Ammon's horn (tissue), 1 donor: ENCODE measurements around the gene ROR2.

ENCODE experiments used
- DNase-seq: peaks from one replicate; pipeline ENCODE4 v3.0.0-alpha.2; 2016; ENCODE audit warnings: low spot score

The ROR2 gene

DNA sequence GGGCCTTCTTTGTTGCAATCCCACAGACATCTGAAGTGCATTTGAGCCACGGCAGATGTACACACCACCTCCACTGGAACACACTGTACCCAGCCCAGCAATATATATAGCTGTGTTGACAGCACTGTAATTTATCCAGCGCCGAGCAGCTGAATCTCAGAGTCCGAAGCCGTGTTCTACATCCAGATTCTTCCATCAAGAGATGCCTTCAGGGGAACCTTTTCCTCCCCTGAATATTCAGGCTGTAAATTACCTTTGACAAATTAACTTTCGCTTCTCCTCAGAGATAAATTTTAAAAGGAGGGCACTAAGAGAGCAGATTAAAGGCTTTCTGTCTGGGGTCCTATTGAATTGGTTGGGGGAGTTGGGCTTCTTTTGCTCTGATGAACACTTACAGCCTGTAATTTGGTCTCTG, 76.4 kb downstream of the ROR2 start:
- no peak for DNase-seq

DNA sequence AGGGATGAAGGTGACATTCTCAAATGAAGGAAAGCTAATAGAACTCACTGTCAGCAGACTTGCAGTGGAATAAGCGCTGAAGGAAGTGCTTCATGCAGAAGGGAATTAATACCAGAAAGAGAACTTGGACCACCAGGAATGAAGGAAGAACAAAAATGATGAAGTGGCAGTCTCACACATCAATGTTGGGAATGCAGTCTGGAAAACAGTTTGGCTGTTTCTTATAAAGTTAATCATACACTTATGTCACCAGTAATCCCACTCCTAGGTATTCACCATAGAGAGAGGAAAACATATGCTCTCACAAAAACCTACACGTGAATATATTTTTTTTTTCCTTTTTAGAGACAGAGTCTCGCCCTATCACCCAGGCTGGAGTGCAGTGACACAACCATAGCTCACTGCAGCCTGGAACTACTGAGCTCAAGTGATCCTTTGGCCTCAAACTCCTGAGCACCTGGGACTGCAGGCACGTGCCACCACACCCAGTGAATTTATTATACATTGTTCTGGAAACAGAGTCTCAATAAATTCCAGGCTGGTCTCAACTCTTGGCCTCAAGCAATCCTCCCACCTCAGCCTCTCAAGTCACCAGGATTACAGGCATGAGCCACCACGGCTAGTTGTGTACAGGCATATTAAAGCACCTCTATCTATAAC, 81.2 kb downstream of the ROR2 start:
- no peak for DNase-seq

DNA sequence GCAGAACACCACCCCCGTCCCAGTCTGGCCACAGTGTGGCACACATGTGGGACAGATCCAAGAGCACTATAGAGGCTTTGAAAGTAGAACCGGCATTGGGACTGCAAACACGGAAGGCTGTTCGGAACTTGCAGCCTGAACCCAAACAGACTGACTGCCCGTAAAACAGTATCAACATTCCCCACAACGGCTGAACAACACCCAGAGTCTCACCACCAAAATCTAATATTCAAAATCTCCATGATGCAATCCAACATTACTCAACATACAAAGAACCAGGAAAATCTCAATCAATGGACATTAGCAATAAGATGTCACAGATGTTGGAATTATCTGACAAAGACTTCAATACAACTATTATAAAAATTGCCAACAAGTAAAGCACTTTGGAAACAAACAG, 82.3 kb downstream of the ROR2 start:
- no peak for DNase-seq

DNA sequence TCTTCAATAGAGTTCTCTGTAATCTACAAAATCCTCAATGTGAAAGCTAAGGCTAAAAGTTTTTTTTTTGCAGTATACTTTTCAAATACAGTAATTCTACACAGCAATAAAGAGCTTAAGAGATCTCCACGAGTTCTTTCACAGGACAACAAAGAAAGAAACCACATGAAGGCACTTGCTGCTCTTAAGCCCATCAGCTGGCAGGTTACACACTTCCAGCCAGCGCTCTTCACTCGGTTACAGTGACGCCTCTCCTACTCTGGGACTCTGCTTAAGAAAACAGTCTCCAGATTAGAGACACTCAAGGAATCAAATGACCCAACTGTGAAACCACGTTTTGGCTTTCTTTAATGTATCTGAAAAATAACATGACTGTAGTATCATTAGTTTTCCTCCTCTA, 85.0 kb downstream of the ROR2 start:
- no peak for DNase-seq

DNA sequence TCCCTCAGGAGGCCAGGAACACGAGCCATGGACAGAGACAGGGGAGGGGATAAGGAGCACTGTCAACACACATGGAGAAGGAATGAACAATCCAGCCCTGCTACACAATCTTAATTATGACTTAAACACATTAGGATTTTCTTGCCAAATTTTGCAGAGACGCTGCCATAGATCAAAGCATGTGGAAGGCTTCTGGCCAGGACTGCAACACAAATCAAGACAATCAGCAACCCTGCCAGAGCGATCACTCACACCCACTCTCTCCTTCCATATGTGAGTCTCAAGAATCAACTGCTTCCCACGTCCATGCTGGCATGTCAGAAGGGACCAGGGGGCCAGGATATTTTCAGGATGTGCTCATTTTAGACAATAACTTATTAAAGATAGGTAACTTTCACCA, 85.6 kb downstream of the ROR2 start:
- DNase-seq = no peak

DNA sequence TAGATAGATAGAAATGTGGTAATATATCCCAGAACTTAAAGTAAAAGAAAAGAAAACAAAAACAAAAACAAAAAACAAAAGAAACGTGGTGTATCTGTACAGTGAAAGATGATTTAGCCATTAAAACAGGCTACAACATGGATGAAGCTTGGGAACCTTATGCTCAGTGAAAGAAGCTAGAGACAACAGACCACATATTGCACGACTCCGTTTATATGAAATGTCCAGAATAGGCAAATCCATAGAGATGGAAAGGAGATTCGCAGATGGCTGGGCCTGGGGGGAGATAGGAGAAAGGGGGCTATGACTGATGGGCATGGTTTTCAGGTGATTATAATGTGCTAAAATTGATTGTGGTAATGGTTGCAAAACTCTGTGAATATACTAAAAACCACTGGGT, 86.6 kb downstream of the ROR2 start:
- no peak for DNase-seq

DNA sequence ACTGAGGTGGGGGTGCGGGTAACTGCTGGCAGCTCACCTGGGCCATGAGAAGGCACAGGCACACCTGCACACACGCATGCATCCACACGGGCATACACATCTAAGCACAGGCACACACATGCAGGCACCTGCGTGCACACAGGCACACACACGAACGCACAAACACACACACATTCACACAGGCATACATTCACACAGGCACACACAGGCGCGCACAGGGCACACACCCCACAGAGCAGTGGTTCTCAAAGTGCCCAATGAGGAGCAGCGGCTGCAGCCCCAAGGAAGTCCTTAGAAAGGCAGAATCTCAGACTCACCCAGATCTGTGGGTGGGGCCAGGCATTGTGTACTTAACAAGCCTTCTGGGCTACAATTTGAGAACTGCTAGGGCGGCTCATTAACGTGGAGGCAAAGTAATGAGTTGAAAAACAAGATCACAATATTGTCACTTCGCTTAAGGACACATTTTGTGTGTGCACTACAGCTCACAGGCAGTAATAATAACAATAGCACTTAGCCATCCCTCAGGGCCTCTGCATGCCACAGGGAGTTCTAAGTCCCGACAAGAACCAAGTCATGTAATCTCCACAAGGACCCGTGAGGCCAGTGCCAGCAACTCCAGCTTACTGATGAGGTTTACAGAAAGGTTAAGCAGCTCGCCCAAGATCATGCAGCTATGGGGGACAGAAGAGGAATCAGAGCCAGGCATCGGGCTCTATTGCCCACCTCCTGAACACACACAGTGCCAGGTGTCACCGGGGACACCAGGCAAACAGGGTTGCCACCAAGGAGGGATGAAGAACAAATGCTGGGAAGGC, 91.6 kb downstream of the ROR2 start:
- DNase-seq = no peak

DNA sequence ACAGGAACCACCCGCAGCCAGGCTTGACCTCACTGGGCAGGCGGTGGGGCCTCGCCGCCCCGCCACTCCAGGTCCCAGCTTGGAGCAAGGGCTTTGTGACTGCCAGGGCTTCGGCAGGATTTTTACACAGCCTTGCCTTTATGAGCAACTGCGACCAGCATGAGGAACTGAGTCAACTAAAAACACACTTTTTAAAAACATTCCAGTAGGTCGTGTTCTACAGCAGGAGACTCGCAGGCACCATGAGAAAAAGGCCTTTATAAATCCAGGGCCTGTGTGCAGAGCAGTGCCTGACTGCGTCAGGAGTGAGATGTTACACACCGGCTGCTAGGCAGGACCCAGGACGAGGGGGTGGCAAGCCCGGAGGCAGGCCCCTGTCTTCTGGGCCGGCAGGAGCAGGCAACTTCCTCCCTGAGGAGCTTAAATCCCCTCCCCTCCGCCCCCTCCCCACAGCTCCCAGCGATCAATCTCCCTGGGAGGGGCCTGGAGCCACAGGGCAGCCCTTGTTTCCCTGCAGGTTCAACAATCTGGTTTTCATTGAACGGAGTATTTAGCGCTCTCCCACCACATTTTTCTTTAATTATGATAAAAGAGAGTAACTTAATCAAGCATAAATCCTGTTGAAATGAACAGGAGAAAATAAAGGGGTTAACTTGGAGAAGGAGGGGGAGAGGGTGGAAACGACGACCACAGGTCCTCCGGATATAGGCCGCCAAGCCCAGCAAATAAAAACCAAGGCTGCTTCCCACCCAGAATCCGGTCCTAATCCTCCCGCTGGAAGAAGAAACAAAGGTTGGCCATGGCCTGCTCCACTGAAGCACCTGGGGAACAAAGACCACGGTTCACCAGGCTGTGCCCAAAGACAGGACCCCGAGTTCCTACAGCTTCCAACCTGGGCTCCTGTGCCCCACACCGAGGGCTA, 92.5 kb downstream of the ROR2 start:
- DNase-seq = no peak

DNA sequence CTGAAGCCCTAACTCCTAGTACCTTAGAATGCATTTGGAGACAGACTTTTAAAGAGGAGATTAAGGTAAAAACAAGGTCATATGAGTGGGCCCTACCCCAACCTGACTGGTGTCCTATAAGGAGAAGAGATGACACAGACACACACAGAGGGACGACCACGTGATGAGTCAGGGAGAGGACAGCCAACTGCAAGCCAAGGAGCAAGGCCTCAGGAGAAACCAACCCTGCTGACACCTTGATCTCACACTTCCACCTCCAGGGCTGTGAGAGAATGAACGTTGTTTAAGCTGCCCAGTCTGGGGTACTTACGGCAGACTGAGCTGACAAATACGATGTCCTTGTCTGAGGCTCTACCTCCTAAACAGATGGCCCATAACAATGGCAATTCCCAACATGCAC, 93.6 kb downstream of the ROR2 start:
- no peak for DNase-seq

DNA sequence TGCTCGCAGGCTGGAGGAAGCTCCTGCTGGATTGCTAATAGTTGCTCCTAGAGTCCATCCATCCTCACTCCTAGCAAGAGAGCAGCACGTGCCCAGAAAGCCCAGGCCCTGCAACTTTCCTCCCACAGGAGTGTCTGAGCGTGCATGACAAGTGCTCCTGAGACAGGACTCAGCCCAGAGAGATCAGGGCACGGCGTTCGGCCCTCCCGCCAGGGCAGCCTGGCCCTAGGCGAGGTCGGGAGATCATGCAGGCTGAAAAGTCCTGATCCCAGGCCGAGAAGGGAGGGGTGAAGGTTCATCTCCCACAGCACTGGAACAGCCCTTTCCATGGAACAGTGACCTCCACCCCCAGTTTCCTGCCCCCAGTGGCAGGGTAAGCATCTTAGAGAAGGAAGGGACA, 94.8 kb downstream of the ROR2 start:
- no peak for DNase-seq

DNA sequence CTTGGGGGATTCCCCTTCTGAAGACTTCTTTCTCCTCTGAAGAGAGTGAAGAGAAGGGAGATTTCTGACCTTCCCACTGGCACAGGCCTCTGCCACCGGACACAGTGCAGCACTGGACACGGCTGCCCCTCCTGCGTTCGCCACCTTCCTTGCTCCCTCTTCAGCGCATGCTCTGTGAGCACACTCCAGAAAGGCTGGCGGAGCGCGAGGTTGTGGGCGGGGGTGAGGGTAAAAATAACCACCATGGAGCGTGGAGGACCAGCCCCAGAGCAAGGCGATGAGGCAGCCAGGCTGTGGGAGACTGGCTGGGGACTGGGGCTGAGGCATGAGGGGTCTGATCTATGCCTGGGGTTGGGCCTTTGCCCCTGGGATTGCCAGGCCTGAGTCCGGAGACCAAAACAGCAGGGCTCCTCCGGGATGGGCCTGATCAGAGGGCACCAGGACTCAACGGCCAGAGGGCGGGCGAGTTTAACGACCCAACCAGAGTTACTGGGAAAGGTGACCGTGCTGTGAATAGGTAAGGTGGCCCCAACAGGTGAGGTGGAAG, 97.2 kb downstream of the ROR2 start:
- DNase-seq = no peak

DNA sequence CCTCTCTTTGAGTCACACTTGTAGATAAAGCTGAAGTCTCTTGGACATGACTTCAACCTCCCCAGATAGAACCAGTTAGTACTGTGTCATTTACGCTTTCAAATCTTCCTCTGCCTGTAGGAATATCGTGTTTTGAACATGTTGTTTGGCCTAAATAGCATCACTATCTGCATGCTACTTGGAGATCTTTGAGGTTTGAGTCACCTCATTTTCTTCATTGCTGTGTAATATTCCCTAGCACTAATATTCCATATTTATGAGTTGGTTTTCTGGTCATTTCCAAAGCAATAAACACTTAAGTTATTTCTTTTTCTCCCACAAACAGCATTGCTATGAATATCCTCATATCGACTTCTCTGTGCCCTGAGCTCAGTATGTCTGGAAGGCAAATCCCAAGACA, 100.3 kb downstream of the ROR2 start:
- no peak for DNase-seq

DNA sequence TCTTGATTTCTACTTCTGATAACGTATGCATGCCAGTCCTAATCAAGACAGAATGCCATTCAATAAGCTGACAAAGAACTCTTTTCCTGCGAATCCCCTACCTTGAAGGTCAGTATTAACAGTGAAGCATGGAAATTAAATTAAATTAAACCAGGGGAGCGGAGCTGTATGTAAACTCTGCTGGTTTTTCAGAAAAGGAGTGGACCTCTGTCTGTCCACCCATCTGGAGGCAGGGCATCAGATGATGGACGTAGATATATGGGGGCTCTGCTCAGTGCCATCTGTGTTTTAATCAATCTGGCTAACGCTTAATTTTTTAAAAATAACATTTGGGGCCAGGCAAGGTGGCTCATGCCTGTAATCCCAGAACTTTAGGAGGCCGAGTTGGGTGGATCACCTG, 101.9 kb downstream of the ROR2 start:
- no peak for DNase-seq

DNA sequence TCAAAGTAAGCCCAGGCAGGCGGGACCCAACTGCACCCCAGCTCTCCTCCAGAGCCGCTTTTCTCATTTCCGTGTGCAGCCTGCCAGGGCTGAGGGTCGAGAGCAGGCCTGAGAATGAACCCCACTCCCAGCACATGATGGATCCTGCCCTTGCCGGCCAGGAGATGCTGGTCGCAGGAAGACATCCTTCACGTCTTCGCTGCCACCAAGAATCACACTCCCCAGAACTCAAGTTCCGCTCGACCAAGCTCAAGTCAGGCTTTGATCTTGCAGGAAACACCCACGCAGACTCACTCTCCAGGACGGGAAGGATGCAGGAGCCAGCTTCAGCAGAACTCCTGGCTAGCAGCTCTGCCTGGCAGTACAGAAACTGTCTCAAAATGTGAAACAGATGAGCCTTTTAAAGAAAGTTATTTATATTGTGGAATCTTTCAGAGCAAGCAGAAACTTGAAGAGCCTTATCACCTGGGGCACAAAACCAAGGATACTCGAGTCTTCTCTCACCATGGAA, 102.4 kb downstream of the ROR2 start:
- DNase-seq = no peak

DNA sequence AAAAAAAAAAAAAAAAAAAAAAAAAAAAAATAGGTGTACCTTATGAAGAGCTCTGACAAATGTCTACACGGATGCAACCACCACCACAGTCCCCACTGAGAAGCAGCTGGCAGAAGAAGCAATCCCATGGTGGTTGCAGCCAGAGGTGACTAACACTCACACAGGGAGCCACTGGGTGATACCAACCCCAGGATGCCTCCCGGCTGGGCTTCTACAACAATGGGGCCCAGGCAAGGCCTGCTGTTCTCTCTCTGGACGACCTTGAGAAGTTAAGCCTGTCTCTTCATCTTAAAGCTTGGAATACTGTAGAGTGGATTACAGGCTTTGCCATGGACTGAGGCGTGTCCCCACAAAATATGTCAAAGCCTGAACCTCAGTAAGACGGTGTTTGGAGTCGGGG, 104.1 kb downstream of the ROR2 start:
- DNase-seq = no peak

DNA sequence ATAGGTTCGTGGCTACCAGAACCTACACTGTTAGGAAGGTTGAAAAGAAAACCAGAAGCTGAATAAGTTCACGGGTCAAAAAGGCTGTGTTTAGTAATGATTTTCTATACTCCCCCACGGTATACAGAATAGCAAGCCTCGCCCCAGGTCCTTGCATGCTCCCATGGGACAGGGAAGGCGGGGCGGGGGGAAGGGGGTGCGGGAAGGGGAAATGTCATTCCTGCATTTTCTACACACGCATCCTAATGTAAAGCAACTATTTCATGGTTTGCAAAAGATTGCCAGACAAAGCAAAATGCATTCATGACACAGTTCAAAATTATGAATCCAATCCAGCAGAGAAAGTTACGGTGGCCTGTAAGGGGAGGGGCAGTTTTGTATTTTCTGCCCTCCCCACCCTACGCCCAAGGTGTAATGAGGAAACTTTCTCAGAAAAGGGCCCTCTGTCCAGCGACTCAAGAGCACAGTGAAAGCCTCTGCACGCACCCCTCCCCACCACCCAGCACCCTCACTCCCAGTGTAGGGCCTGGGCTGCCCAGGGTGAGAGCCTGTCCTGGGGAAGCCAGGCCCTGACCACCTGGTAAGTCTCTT, 105.2 kb downstream of the ROR2 start:
- DNase-seq = no peak

DNA sequence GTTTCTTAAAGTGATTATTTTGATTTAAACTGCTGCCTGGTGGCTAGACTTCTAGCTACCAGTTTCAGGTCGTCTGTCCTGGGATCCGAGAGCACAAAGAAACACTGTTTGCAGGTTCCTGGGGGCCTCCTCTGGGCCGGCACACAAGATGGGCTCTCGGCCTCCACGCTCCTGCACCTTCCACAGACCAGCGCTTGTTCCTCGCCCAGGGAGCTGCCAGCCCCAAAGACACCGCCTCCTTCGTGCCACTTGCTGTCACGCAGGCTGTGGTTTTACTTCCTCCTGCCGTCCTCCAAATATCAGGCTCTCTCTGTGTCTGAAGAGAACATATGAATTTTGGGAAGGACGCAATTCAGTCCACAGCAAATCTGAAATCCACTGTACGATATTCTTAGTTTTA, 105.8 kb downstream of the ROR2 start:
- DNase-seq = peak; percentile 74

DNA sequence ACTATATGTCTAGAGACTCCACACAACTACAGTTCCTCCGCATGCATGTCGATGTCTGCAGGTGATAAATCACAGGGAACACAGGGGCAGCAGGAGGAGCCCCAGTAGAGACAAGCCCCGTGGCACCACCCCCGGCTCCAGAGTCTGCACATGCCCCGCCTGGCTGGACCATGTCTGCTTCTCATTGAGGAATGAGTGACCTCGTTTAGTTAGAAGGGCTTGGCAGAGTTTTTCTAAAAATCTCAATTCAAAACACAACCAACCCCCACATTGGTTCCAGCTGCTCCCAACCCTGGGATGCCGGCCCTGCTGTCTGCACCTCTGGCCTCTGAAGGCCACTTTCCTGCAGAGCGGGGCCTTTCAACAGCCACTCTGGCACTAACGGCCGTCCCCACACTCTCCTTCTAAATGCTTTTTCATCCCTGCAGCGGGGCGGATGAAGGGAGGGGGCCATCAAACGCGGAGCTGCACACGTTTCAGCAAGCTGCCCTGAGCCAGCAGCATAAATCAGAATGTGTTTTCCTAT, 106.3 kb downstream of the ROR2 start:
- DNase-seq = peak; percentile 16

DNA sequence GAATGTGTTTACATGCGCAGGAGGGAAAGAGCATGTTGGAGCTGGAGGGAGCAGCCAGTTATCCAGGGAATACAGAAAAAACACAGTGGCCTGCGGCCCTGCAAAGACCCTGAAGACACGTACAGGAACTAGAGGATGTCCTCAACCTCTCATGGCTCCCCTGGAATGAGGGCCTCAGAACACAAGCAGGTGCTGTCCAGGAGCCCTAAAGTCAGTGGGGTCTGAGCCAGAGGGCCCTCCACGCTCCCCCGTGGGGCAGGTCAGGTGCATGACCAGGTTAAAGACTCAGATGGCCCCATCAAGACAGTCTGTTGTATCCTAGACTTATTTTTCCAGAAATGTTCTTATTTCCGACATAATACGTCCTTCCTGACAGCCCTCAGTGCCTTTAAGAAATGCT, 106.9 kb downstream of the ROR2 start:
- DNase-seq = no peak

DNA sequence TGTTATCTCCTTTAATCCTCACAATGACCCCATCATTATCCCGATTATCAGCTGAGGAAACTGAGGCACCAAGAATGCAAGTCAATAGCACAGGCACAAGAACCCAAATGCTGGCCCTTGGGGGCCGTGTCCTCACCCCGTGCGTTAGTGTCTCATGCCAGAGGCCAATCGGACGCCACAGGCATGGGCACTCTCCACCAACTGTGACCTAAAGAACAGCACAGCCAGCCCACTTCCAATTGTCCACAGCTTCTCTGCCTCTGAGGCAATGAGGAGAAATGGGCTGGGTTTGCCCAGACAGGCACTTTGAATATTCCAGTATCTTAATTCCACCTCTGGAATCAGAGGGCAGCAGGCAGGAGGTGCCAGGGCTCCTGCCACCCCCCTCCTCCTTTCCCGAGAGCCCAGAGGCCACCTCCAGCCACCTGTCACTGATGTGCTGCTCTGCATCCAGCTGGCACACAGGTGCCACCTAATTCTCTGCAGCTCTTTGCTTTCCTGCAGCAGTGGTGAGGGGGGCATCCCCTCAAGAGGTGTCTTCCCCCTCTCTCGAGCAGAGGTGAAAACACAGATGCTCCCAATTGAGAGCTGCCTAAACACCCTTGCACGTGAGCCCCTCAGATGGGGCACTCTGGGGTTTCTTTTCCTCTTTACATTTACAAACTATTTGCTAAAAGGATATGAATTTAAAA, 107.5 kb downstream of the ROR2 start:
- DNase-seq = no peak

DNA sequence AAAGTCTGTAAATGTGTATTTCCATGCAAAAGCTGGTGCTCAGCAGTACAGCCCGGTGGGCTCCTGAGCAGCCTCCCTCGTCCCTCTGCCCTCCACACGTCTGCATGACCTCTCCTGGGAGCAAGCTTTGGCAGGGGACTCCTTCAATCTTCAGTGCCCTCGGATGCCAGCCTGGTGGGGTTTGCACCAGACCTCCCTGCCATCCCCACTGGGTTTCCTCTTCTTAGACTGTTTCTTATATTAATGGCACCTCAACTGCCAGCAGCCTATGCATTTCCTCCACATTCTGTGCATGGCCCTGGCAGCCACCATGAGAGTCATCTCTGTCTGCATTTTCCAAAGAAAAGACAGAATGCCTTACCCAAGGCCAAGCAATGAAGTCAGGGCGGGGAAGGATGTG, 108.4 kb downstream of the ROR2 start:
- no peak for DNase-seq
